Embryonic facial prominence (tissue), 1 donor: Measurements from ENCODE around the gene ARID3A.
A peak's percentile ranks its signal among the peaks of the same experiment; 100 is the strongest.
"Not testable (repeated sequence)": the region's sequence is repeated elsewhere in the genome, so short reads cannot be mapped to it uniquely, and the experiment has no call there.

Experiments used
- DNase-seq: peaks from one replicate; pipeline ENCODE4 v3.0.0-alpha.2; 2016; ENCODE audit errors: extremely low spot score

The ARID3A gene

DNA sequence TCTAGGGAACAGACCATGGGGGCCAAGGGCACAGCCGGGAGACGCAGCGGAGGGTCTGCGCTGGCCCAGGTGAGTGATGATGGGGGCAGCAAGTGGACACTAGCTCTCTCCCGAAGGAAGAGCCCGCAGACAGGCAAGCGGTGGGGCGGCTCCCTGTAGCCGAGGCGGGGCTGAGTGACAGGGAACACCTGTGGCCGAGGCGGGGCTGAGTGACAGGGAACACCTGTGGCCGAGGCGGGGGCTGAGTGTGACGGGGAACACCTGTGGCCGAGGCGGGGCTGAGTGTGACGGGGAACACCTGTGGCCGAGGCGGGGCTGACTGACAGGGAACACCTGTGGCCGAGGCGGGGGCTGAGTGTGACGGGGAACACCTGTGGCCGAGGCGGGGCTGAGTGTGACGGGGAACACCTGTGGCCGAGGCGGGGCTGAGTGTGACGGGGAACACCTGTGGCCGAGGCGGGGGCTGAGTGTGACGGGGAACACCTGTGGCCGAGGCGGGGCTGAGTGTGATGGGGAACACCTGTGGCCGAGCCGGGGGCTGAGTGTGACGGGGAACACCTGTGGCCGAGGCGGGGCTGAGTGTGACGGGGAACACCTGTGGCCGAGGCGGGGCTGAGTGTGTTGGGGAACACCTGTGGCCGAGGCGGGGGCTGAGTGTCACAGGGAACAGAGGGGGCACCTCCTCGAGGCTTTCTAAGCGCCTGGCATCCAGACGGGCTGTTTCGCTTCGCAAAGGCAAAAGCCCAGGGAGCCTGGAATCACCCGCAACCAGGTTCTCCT, 34.2 kb upstream of the ARID3A start:
- not testable (repeated sequence) for DNase-seq

DNA sequence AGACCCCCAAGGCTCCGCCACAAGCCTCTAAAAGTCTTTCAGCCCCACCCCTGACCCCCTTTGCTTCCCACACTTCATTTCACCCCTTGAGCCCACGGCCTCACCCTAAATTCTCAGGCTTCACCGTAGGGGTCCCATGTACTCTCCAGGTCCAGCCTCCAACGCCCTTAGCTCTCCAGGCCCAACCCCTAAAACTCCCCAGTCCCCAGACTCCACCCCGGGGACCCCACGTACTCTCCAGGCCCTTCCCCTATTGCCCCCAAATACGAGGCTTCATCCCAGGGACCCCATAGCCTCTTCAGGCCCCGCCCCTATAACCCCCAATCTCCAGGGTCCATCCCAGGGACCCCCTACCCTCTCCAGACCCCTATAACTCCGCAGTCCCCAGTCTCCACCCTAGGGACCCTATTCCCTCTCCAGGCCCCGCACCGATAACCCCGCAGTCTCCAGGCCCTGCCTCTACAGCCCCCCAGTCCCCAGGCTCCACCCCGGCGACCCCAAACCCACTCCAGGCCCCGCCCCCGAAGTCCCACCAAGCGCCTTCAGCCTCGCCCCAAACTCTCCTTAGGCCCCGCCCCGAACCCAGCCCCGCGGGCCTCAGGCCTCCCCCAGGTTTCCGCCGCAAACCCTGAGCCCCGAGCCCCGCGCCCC, 33.5 kb upstream of the ARID3A start:
- no peak for DNase-seq

DNA sequence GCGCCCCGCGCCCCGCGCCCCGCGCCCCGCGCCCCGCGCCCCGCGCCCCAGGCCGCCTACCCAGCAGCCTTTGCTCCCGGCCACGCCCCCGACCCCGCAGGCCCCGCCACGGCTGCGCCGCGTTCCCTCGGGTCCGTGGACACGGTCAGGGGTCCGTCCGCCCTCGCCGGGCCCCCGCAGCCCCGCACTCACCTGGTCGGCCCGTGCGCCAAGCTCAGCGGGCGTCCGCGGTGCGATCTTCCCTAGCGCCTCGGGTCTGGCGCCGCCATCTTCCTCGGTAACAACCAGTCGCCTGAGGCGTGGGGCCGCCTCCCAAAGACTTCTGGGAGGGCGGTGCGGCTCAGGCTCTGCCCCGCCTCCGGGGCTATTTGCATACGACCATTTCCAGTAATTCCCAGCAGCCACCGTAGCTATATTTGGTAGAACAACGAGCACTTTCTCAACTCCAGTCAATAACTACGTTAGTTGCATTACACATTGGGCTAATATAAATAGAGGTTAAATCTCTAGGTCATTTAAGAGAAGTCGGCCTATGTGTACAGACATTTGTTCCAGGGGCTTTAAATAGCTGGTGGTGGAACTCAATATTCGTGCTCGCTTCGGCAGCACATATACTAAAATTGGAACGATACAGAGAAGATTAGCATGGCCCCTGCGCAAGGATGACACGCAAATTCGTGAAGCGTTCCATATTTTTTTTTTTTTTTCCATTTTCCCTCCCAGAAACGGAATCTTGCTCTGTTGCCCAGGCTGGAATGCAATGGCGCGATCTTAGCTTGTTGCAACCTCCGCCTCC, 32.7 kb upstream of the ARID3A start, which contains the start of the genes MED16 and RNU6-9:
TSS of gene MED16 (minus strand) at position 294 of the 796 bp plus-strand sequence. CDS start 2,056 bp downstream, outside the sequence.
TSS of gene RNU6-9 (plus strand) at position 591 of the 796 bp plus-strand sequence.
- peak; percentile 95 for DNase-seq

DNA sequence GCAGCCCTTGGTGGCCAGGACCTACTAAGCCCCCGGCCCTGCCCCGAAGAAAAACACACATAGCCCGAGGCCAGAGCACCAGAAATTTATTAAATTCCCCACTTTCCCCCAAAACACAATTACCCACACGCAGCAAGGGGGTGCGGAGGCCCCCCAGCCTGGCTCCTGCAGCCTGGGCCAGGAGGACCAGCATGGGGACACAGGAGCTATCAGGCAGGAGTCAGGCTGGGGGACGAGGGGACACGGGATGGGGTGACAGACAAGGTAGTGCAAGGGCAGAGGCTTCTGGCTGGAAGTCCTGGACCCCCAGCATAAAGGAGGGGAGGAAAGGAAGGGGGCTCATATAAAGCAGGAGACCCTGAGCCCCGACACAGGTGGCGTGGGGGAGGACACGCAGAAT, 29.4 kb upstream of the ARID3A start:
- DNase-seq, result no peak

DNA sequence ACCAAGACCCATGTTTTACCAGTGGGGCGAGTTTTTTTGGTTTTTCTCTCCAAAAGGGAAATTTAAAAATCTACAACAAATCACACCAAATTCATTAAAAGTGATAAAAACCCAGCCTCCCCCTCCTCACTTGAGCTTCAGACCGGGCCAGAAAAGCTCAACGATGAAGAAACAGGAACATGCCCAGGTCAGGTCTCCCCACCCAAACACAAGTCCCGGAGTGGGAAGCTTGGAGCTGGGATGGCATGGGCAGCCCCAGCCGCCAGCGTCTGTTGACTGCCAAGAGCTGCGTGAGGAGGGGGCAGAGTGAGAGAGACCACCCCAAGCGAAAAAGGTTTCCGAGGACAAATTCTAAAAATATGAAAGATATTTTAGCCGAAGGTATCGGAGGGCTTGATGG, 28.8 kb upstream of the ARID3A start:
- no peak for DNase-seq

DNA sequence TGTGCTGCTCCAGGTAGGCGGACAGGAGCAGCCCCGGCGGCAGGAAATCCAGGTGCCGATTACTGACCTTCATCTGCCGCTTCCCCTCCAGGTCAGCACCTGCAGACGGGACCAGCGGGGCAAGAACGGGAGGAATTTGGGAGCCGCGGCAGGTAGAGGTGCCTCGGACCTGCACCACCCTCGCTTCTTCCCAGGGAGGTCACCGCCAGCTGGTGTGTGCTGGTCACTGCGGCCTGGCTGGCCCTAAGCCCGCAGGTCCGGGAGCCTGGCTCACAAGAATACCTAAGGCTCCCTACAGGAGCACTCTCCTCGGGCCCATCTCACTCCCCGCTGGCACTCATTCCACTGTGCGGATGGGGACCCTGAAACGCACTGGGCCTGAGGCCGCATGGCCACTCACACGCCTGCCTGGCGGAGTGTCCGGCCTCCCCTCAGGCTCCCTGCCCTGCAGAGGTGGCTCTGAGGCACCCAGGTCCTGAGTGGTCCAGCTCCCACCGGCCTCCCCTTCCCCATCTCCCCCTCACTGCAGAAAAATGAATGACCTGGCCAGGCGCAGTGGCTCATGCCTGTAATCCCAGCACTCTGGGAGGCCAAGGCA, 28.3 kb upstream of the ARID3A start:
- DNase-seq, result no peak

DNA sequence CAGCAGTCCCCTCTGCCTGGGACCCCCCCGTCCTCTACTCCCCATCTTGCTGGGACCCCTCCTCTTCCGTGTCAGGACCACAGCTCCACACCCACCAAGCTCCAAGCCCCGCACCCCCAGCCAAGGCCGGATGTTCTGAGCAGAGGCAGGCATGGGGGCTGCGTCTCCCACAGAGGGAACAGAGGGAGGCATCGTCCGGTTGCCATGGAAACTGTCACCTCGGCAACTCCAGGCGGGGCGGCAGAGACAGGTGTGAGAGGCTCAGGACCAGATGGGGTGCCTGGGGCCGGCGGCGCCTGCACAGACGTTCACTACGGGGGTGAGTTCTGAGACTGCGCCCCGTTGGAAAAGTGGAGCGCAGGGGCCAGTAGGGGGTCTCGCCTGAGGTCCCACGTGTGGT, 27.2 kb upstream of the ARID3A start:
- DNase-seq, result no peak

DNA sequence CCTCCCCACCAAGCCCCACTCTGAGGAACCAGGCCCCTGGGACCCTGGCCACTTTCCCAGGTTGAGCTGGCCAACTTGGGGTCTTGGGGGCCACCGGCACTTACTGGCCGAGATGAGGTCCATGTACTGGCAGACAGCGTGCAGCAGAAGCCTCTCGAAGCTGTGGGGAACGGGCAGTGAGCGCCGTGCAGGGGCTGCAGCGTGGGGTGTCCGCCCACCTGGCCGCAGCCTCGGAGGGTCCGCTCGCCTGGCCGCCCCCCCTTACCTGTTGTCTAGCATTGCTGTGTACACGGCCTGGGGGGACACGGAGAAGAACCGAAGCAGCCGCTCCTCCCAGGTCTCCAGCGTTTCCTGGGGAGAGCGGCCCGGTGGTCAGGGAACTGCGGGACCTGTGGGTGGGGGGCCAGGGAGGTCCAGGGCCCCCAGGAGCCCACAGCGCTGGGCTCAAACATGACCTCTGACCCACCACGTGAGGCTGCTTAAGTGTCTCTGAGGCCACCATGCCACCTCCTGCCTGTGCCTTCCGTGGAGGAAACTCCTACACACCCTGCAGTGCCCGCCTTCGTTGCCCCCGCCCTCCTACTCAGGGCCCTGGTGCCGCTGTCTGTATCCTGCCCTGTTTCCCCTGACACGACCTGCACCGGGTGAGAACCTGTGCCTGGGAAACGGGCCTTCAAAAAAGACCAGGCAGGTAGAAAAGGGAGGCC, 26.3 kb upstream of the ARID3A start:
- DNase-seq, result no peak

DNA sequence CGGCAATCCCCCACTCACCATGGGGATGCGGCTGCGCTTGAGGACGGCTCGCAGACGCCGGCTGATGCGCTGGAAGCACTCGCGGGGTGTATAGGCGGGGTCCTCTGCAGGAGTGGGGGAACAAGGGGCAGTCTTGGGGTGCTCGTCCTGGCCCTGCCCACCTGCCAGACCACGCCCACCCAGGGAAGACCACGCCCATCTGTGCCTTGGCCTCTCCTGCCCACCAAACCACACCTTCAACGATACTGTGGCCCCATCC, 25.9 kb upstream of the ARID3A start:
- DNase-seq, result no peak

DNA sequence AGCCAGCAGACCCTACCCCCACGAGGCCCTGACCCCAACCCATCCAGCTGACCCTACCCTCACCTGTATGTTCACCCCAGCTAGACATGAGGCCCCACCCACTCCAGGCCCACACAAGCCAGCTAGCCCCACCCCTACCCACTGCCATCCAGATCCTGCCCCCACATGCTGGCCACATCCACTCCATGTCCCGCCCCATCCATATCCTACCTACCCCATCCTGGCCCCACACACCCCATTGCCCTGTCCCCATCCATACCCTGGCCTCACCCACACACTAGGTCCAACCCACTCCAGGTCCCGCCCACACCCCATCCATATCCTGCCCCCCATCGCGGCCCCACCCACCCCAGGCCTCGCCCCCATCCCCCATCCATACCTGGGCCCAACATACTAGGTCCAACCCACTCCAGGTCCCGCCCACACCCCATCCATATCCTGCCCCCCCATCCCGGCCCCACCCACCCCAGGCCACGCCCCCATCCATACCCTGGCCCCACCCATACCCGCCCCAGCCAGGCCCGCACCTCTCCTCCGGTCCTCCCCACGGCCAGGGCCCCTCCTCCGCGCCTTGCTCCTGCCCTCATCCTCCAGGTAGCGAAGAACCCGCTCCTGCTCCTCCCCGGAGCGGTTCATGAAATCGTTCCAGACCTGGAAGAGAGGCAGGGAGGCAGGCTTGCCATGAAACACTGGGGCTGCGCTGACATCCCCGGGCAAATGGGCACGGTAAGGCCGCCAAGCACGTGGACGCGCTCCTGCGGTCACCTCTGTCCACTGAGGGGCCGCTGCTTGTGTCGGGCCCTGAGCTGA, 25.3 kb upstream of the ARID3A start:
- DNase-seq, result no peak

DNA sequence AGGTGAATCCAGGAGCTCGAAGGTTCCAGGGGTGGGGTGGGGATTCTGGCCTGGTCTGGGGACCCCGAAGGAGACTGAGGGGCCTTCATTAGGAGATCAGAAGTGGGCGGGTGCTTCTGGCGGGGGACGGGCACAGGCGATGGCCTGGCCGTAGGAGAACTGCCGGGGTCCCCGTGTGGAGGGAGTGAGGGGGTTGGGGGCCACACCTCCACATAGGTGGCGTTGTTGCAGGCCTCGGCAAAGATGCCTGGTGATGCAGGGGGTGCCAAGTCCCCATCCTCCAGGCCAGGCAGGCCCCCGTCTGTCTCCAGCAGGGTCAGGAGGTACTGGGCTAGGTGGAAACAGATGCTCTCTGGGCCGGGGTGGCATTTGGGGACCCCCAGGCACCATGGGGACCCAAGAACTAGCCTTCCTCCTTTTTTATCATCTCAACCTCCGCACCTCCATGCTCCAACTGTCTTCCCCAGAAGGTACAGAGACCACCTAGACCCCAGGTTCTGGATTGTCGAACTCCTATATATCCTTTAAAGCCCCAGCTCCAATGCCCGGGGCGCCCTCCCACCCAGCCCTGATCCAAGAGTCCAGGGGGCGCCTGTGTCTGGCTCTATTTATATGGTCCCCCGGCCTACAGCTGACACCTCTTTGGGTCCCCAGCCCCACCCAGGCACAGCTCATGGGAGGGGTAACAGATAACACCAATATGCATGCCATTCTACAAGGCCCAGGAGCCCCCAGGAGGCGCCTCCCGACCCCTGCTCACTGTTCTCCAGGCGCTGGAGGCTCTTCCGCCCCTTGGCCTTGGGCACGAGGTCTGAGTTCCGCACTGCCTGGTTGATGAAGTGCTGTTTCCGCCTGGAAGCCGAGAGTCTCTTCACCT, 24.4 kb upstream of the ARID3A start:
- no peak for DNase-seq

DNA sequence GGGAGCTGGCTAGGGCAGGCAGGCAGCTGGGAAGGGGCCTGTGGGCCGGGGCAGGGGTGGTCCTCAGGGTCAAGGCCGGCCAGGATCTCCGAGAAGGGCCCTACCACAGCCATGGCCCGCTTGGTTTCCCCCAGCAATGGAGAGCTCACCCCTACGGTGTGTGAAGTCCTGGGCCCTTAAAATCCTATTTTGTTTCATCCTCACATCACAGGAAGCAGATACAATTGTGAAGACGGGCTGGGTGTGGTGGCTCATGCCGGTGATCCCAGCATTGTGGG, 23.8 kb upstream of the ARID3A start:
- no peak for DNase-seq

DNA sequence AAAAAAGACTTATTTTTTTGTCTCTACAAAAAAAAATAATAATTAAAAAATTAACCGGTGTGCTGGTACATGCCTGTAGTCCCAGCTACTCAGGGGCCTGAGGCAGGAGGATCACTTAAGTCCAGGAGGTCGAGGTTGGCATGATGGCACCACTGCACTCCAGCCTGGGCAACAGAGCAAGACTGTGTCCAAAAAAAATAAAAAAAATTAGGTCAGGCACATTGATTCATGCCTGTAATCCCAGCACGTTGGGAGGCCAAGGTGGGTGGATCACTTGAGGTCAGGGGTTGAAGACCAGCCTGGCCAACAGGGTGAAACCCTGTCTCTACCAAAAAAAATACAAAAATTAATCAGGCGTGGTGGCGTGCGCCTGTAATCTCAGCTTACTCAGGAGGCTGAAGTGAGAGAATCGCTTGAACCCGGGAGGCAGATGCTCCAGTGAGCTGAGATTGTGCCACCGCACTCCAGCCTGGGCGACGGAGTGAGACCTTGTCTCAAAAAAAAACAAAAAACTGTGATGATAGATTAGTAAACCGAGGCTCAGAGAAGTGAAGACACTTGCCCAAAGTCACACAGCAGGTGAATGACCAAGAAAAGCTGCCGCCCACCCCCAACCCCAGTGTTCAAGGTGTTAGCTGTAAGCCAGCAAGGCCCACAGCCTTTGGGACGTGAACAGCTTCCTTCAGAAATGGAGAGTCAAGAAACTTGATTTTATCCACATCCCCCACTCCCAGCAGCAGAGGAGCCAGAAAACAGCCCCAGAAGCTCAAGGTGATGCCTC, 23.2 kb upstream of the ARID3A start:
- DNase-seq, result no peak

DNA sequence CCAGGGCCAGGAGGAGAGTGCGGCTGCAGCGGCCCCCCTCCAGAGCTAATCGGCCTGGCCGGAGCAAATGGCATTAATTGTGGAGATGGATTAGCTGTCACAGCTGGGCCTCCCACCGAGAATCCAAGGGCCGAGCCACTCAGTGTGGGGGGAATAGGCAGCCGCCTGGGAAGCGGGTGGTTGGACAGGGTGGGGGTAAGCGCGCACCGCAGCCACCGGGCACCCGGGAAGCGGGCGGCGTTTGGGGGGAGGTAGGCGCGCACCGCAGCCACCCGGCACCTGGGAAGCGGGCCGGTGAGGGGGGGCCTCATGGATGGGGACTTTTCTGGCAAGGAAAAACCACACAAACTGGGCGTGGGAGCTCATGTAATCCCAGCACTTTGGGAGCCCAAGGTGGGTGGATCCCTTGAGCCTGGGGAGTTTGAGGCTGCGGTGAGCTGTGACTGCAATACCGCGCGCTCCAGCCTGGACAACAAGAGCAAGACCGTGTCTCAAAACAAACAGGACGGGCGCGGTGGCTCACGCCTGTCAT, 22.5 kb upstream of the ARID3A start:
- no peak for DNase-seq

DNA sequence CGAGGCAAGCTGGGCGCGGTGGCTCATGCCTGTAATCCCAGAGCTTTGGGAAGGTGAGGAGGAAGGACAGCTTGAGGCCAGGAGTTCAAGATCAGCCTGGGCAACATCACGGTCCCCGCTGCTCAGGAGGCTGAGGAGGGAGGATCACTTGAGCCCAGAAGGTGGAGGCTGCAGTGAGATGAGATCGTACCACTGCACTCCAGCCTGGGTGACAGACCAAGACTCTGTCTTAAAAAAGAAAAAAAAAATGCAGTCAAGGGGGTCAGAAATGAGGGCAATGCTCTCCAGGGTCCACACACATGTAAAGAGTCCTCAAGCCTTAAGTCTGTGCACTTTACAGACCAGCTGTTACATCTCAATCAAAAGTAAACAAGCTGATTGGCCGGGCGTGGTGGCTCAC, 21.3 kb upstream of the ARID3A start:
- DNase-seq, result no peak

DNA sequence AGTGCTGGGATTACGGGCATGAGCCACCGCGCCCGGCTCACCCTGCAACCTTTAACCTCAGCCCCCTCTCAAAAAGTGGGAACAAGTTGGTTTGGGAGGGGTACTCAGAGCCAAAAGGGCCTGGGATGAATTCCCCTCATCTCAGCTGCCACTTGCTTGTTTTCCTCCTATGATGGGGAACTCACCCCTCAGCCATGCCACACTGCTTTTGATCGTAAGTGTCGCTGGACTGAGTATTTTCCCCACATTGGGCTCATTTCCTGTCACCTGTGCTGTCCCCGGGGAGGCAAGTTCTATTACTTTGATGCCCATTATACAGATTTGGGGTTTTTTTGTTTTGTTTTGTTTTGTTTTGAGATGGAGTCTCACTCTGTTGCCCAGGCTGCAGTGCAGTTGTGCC, 19.4 kb upstream of the ARID3A start:
- no peak for DNase-seq

DNA sequence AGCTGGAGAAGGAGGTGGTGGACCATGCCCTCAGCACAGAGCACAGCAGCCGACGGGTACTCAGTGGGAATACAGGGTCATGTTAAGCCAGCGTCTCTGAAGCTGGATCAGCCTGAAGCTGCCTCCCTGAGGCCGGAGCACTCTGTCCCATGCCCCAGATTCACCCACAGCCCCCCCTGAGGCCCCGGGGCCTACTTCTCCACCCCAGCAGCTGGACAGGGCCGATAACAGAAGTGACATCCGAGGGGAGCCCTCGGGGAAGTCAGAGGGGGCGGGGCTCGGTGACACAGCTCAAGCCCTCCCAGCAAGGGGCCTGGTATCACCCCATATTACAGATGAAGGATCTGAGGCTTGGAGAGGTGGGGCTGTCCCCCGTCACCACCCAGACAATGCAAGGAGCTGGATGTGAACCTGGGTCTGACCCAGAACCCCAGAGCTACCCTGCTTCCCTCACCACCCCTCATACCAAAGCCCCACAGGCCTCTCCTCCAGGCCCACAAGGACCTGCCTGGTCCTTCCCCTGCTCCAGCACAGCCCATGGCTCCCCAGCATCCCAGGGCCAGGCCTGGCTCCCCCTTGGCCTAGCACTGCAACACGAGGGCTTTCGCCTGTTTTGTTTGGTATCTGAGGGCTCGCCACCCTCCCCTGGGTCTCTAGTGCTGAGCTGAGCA, 18.5 kb upstream of the ARID3A start:
- DNase-seq, result no peak

DNA sequence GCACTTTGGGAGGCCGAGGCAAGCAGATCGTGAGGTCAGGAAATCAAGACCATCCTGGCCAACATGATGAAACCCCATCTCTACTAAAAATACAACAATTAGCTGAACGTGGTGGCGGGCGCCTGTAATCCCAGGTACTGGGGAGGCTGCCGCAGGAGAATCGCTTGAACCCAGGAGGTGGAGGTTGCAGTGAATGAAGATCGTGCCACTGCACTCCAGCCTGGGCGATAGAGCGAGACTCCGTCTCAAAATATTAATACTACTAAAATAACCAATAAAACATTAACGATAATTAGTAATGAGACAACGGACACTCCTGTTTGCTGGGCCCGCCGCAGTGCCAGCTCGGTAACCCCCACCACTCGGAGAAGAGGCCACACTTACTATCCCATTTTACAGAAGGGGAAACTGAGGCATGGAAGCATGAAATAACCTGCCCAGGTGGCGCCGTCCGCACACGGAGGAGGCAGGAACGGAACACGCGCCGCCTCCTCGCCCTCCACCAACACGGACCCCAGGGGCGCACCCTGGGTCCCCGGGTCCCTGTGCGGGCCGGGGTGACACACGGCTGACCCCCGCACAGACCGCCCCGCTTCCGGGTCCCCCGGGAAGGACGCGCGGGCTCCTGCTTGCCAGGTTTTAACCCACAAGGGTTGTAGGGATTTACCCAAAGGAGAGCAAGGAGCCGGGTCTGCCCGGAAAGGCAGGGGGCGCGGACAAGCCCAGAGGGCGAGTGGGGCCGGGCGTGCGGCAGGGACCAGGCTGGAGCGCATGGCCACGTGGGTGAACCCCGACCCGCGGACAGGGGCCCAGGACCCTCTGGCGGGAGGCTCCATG, 14.4 kb upstream of the ARID3A start:
- DNase-seq, result no peak
